Activated naive CD4-positive, alpha-beta T cell treated with anti-CD3 and anti-CD28 coated beads, Interleukin-2, amount 50 U/mL, for 24 hours (primary cell): Measurements from ENCODE around the gene LENG9.

ENCODE experiments used
- H3K27ac Mint-ChIP-seq: one replicate; pipeline ENCODE4 v1.8.0; 2021; ENCODE audit warnings: mild to moderate bottlenecking, mixed read lengths
- H3K27me3 Mint-ChIP-seq: one replicate; pipeline ENCODE4 v1.8.0; 2021; ENCODE audit warnings: mixed read lengths
- H3K36me3 Mint-ChIP-seq: one replicate; pipeline ENCODE4 v1.8.0; 2021; ENCODE audit warnings: mixed read lengths
- H3K4me1 Mint-ChIP-seq: one replicate; pipeline ENCODE4 v1.8.0; 2021; ENCODE audit warnings: mixed read lengths
- H3K4me3 Mint-ChIP-seq: one replicate; pipeline ENCODE4 v1.8.0; 2021; ENCODE audit warnings: mild to moderate bottlenecking, mixed read lengths
- H3K9me3 Mint-ChIP-seq: one replicate; pipeline ENCODE4 v1.8.0; 2021; ENCODE audit warnings: mixed read lengths

LENG9 gene

GRCh38 chr19:54465426-54466109 lies 2.0 kb upstream of the LENG9 start:
- no peak overlapping the region for H3K27ac Mint-ChIP-seq
- H3K4me1 Mint-ChIP-seq: peaks cover 20% of the 10 kb centered on the region
- H3K4me3 Mint-ChIP-seq: peak overlapping the region; percentile 59
- peaks cover 13% of the 10 kb centered on the region for H3K27me3 Mint-ChIP-seq
- no peaks in the 10 kb centered on the region for H3K9me3 Mint-ChIP-seq
- H3K36me3 Mint-ChIP-seq: no peaks in the 10 kb centered on the region

- H3K4me1 Mint-ChIP-seq: peaks cover 14% of the 10 kb centered on the region
- H3K27ac Mint-ChIP-seq: no peak overlapping the region
- peaks cover 6% of the 10 kb centered on the region for H3K27me3 Mint-ChIP-seq
- H3K4me3 Mint-ChIP-seq: peak overlapping the region; percentile 83
- H3K36me3 Mint-ChIP-seq: no peaks in the 10 kb centered on the region
- no peaks in the 10 kb centered on the region for H3K9me3 Mint-ChIP-seq
Measured at GRCh38 chr19:54464630-54465425, 1.2 kb upstream of the LENG9 start.

GRCh38 chr19:54464044-54464629 lies 559 bp upstream of the LENG9 start:
- no peaks in the 10 kb centered on the region for H3K27me3 Mint-ChIP-seq
- H3K9me3 Mint-ChIP-seq: no peaks in the 10 kb centered on the region
- peak overlapping the region; percentile 83 for H3K4me3 Mint-ChIP-seq
- peaks cover 3% of the 10 kb centered on the region for H3K36me3 Mint-ChIP-seq
- peak overlapping the region; percentile 88 for H3K27ac Mint-ChIP-seq
- peaks cover 18% of the 10 kb centered on the region for H3K4me1 Mint-ChIP-seq

GRCh38 chr19:54462655-54463530 lies 685 bp downstream of the LENG9 start:
- no peaks in the 10 kb centered on the region for H3K27me3 Mint-ChIP-seq
- no peak overlapping the region for H3K27ac Mint-ChIP-seq
- no peaks in the 10 kb centered on the region for H3K9me3 Mint-ChIP-seq
- peaks cover 25% of the 10 kb centered on the region for H3K4me1 Mint-ChIP-seq
- peaks cover 7% of the 10 kb centered on the region for H3K36me3 Mint-ChIP-seq
- peak overlapping the region; percentile 72 for H3K4me3 Mint-ChIP-seq

GRCh38 chr19:54462047-54462654 lies 1.4 kb downstream of the LENG9 start:
- peak overlapping the region; percentile 30 for H3K27ac Mint-ChIP-seq
- peak overlapping the region; percentile 72 for H3K4me3 Mint-ChIP-seq
- no peaks in the 10 kb centered on the region for H3K9me3 Mint-ChIP-seq
- peaks cover 7% of the 10 kb centered on the region for H3K36me3 Mint-ChIP-seq
- H3K4me1 Mint-ChIP-seq: peaks cover 25% of the 10 kb centered on the region
- no peaks in the 10 kb centered on the region for H3K27me3 Mint-ChIP-seq

GRCh38 chr19:54461613-54462012 lies 2.0 kb downstream of the LENG9 start:
- Mint-ChIP-seq H3K36me3 (peaks cover 7% of the 10 kb centered on the region), H3K4me3 (peak overlapping the region; percentile 72), H3K27me3 (no peaks in the 10 kb centered on the region), H3K9me3 (no peaks in the 10 kb centered on the region), H3K4me1 (peaks cover 25% of the 10 kb centered on the region), H3K27ac (peak overlapping the region; percentile 30)

GRCh38 chr19:54461210-54461609 lies 2.4 kb downstream of the LENG9 start:
- peaks cover 25% of the 10 kb centered on the region for H3K4me1 Mint-ChIP-seq
- H3K4me3 Mint-ChIP-seq: peak overlapping the region; percentile 72
- peaks cover 8% of the 10 kb centered on the region for H3K36me3 Mint-ChIP-seq
- H3K27me3 Mint-ChIP-seq: no peaks in the 10 kb centered on the region
- peak overlapping the region; percentile 17 for H3K27ac Mint-ChIP-seq
- no peaks in the 10 kb centered on the region for H3K9me3 Mint-ChIP-seq

- H3K27me3 Mint-ChIP-seq: no peaks in the 10 kb centered on the region
- peaks cover 25% of the 10 kb centered on the region for H3K4me1 Mint-ChIP-seq
- H3K4me3 Mint-ChIP-seq: no peak overlapping the region
- peaks cover 10% of the 10 kb centered on the region for H3K36me3 Mint-ChIP-seq
- H3K27ac Mint-ChIP-seq: peak overlapping the region; percentile 17
- H3K9me3 Mint-ChIP-seq: no peaks in the 10 kb centered on the region
Measured at GRCh38 chr19:54460230-54461005, 3.2 kb downstream of the LENG9 start.

- Mint-ChIP-seq H3K27ac (peak overlapping the region; percentile 90), H3K27me3 (no peaks in the 10 kb centered on the region), H3K4me3 (peak overlapping the region; percentile 47), H3K9me3 (no peaks in the 10 kb centered on the region), H3K4me1 (peaks cover 25% of the 10 kb centered on the region), H3K36me3 (peaks cover 11% of the 10 kb centered on the region)
Measured at GRCh38 chr19:54459282-54460229, 4.0 kb downstream of the LENG9 start.

- Mint-ChIP-seq H3K4me3 (no peak overlapping the region), H3K27ac (peak overlapping the region; percentile 30), H3K9me3 (no peaks in the 10 kb centered on the region), H3K36me3 (peaks cover 11% of the 10 kb centered on the region), H3K4me1 (peaks cover 18% of the 10 kb centered on the region), H3K27me3 (no peaks in the 10 kb centered on the region)
Measured at GRCh38 chr19:54458648-54459281, 4.8 kb downstream of the LENG9 start.

GRCh38 chr19:54457773-54458647 lies 5.6 kb downstream of the LENG9 start:
- no peak overlapping the region for H3K4me3 Mint-ChIP-seq
- no peak overlapping the region for H3K27ac Mint-ChIP-seq
- H3K36me3 Mint-ChIP-seq: peaks cover 13% of the 10 kb centered on the region
- no peaks in the 10 kb centered on the region for H3K9me3 Mint-ChIP-seq
- peaks cover 20% of the 10 kb centered on the region for H3K4me1 Mint-ChIP-seq
- H3K27me3 Mint-ChIP-seq: no peaks in the 10 kb centered on the region
